Hematopoietic multipotent progenitor cell treated with erythropoietin and hydrocortisone succinate and interleukin-3 and kit ligand, for 8 days (in vitro differentiated cells): ENCODE data around the gene ADAMTSL1.

Experiments
- DNase-seq: peaks from one replicate; pipeline ENCODE4 v3.0.0-alpha.2; 2015

The ADAMTSL1 gene, protein sequence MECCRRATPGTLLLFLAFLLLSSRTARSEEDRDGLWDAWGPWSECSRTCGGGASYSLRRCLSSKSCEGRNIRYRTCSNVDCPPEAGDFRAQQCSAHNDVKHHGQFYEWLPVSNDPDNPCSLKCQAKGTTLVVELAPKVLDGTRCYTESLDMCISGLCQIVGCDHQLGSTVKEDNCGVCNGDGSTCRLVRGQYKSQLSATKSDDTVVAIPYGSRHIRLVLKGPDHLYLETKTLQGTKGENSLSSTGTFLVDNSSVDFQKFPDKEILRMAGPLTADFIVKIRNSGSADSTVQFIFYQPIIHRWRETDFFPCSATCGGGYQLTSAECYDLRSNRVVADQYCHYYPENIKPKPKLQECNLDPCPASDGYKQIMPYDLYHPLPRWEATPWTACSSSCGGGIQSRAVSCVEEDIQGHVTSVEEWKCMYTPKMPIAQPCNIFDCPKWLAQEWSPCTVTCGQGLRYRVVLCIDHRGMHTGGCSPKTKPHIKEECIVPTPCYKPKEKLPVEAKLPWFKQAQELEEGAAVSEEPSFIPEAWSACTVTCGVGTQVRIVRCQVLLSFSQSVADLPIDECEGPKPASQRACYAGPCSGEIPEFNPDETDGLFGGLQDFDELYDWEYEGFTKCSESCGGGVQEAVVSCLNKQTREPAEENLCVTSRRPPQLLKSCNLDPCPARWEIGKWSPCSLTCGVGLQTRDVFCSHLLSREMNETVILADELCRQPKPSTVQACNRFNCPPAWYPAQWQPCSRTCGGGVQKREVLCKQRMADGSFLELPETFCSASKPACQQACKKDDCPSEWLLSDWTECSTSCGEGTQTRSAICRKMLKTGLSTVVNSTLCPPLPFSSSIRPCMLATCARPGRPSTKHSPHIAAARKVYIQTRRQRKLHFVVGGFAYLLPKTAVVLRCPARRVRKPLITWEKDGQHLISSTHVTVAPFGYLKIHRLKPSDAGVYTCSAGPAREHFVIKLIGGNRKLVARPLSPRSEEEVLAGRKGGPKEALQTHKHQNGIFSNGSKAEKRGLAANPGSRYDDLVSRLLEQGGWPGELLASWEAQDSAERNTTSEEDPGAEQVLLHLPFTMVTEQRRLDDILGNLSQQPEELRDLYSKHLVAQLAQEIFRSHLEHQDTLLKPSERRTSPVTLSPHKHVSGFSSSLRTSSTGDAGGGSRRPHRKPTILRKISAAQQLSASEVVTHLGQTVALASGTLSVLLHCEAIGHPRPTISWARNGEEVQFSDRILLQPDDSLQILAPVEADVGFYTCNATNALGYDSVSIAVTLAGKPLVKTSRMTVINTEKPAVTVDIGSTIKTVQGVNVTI (N-terminal part only)

GRCh38 chr9:18473652-18474279 is at the start of gene ADAMTSL1:
Gene ADAMTSL1, plus strand, starts transcription at chr9:18474153. Its CDS starts 80 bp downstream, at chr9:18474233.
- no peak for DNase-seq

DNA sequence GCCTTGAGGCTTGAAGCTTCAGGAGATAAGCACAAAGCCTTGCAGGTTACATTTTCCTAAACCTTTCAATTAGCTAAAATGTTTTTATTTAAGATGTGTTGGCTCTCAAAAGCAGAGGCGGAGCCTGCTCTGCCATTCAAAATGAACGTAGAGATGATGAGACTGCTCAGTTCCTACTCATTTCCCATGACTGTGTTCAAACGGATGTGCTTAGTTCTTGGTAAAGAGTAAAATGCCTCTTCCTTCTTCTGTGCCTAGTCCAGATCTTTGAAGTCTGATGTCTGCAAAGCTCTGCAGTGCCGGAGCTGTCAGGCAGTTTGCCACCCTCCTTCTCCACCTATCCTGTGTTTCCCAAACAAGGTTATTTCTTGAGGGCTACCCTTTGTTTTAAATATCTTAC is 46.3 kb upstream of the ADAMTSL1 start:
- no peak for DNase-seq

DNA sequence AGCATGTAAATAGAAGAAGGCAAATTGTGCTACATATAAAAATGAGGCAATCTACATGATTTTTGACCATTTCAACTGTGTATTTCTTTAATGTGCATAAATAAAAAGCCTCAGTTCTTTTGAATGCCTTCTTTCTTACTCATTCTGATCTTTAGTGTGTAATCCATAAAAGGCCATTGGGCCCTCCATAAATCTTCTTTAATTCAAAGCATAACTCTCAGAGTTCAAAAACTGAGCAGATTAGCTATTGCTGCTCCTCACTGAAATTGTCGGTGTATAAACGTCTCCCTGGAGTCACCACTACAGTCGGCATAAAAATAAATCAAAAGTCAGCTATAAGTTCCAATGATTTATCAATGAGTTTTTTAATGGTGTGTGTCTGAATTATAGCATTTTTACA is 45.3 kb upstream of the ADAMTSL1 start:
- DNase-seq, result no peak

- no peak for DNase-seq
These were observed 44.9 kb upstream of the ADAMTSL1 start for GRCh38 chr9:18429070-18429469.

GRCh38 chr9:18433620-18434019 is 40.3 kb upstream of the ADAMTSL1 start:
- DNase-seq, result no peak

GRCh38 chr9:18437315-18438201 is 36.4 kb upstream of the ADAMTSL1 start:
- no peak for DNase-seq

- DNase-seq, result no peak
These were observed 35.5 kb upstream of the ADAMTSL1 start for GRCh38 chr9:18438300-18438925.

DNA sequence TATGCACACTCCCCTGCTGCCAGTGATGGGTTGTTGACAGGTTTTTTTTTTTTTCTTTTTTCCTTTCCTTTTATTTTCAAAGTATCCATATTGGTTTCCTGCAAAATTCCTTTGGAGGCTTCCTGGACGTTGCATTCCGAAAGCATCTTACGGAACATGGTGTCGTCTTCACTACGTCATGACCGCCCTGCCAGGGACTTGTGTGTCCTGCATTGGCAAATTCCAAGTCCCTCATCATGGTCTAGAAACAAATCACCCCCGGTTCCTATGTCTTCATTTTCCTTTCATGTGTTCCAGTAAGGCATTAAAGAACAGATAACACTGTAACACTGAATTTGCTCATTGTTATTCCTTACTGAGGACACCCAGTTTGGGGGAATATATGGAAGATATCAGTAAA is 35.0 kb upstream of the ADAMTSL1 start:
- no peak for DNase-seq

- no peak for DNase-seq
These were observed 32.7 kb upstream of the ADAMTSL1 start for GRCh38 chr9:18441261-18441660.

DNA sequence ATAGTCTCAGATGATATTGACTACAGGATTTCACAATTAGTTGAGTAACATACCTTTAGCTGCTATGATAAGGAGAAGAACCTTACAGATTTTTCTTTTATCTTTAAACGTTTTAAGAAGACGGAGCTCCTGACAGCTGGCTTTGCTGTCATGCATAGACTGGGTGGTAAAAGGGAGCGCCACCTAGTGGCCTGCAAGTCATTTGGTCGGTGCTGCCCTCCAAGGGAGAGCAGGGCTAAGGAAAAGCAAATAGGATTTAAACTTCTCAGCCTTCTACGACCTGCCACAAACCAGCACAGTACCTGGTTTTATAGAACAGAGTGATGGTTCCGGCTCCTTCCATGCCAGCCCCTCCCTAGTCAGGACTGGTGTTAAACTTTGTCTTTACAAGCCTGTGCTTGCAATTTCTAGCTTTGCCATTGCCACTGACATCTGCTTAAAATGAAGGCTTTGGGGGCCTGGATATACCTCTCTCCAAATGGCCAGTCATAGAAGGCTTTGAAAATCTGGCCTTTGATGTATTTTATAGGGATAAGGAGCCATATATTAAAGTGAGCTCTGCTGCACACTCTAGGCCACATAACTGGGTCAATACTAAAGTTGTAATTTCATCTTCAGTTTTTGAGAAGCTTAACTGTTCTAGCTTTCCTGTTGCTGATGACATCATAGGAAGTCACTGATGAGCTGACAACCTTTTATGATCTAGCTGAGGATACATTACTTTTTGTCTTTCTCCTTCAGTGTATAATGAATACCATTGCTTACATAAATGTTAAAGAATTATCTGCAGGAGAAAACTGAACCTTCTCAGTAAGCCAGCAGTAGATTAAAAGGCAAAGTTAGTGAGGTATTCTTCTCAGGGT is 31.1 kb upstream of the ADAMTSL1 start:
- DNase-seq, result peak; percentile 55

- no peak for DNase-seq
These were observed 26.8 kb upstream of the ADAMTSL1 start for GRCh38 chr9:18447131-18447530.

DNA sequence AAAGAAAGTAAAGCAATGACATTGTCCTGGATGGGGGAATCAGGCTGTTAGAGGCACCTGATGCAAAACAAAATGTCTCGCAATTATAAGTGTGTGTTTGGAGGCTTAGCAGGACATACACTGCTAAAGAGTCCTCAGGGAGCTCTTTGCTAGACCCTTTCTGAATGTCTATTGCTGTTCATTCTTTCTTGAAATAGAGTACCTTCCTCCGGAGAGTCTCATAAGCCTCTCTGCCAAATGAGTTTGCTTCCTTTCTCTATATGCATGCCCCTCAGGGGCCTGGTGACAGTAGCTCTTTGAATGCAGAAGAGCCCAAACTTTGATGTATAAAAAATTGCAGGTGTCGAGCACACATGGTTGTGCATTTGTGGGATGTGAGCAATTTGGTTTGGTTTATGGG is 26.4 kb upstream of the ADAMTSL1 start:
- DNase-seq, result no peak

- no peak for DNase-seq
These were observed 25.9 kb upstream of the ADAMTSL1 start for GRCh38 chr9:18448101-18448500.

DNA sequence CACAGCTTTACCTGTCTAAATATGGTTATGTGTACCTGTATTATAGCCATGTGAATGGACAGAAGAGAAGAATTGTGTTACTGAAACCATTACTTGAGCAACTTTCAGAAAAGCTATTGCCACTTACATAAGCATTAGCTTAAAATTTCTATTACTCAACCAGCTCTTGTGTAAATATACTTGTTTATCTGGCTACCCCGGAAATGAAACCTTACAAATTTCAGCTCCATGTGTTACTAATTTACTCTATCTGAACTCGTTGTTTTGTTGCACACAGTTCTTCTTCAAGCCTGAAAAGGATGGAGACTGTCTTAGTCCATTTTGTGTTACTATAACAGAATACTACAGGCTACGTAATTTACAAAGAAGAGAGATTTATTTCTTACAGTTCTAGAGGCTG is 22.5 kb upstream of the ADAMTSL1 start:
- DNase-seq, result no peak

DNA sequence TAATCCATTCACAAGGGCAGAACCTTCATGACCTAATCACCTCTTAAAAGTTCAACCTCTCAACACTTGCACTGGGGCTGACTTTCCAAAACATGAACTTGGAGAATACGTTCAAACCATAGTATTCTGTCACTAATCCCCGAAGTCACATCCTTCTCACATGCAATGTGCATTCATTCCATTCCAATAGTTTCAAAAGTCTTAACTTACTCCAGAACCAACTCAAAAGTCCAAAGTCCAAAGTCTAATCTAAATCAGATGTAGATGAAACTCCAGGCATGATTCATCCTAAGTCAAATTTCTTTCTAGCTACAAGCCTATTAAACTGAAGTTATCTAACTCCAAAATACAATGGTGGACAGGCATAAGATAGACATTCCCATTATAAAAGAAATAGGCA is 21.7 kb upstream of the ADAMTSL1 start:
- no peak for DNase-seq

GRCh38 chr9:18456624-18457237 is 17.2 kb upstream of the ADAMTSL1 start:
- DNase-seq, result no peak

GRCh38 chr9:18457510-18457909 is 16.4 kb upstream of the ADAMTSL1 start:
- DNase-seq, result no peak

DNA sequence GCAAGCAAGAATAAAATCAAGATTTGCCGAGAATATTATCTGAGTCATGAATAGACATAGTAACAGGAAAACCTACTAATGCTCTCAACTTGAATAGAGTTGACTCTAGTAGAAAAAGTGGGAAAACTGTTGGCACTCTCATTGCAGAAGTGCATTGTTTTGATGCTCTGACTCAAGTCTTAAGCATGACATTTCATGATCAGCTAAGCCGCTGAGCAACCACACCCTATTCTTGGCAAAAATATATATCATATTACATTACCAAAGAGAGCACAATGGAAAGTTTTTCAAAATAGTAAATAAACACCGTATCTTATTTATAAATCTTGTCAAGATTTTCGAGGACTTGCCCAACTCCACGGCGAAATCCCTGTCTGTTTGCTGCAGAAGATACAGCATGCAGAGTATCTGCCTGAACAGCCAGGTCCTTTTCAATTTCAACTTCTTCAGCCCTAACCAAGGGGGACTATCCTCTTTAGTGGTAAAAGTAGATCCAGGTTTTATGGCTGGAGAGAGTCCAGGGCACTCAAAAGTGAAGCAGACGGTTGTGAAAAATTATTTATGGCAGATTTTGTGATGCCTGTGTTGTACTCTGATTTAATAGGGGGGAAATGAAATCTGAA is 13.9 kb upstream of the ADAMTSL1 start:
- DNase-seq, result no peak

- DNase-seq, result no peak
These were observed 12.5 kb upstream of the ADAMTSL1 start for GRCh38 chr9:18461496-18461895.
